Measurements from ENCODE around the gene LIPM.

- peak in 1 of 5 experiments; percentile 30 for TF ChIP-seq CTCF (IDR thresholded peaks at IDR 0.05 in 4 of 5, conservative IDR thresholded peaks at IDR 0.05 in 1 of 5)
- TF ChIP-seq POLR2A (IDR thresholded peaks at IDR 0.05) = no peak
These were observed 10.6 kb upstream of the LIPM start for GRCh38 chr10:88791924-88792323.

Data from gastrocnemius medialis (tissue), 4 donors.